AG09319 (cell line): ENCODE measurements around the gene CA10.

Experiments used
- DNase-seq: peaks from one replicate; pipeline ENCODE4 v3.0.0-alpha.2; 2010; ENCODE audit warnings: low read depth; ENCODE audit errors: extremely low read depth
- TF ChIP-seq, protein P1 (sequence below): IDR thresholded peaks from 2 replicates; pipeline ENCODE4 v1.5.1; 2011; ENCODE audit warnings: low read depth, mild to moderate bottlenecking, inconsistent platforms, low read length, moderate library complexity

The CA10 gene

GRCh38 chr17:51957786-51958185, 200.7 kb downstream of the CA10 start:
- TF ChIP-seq, protein P1, sequence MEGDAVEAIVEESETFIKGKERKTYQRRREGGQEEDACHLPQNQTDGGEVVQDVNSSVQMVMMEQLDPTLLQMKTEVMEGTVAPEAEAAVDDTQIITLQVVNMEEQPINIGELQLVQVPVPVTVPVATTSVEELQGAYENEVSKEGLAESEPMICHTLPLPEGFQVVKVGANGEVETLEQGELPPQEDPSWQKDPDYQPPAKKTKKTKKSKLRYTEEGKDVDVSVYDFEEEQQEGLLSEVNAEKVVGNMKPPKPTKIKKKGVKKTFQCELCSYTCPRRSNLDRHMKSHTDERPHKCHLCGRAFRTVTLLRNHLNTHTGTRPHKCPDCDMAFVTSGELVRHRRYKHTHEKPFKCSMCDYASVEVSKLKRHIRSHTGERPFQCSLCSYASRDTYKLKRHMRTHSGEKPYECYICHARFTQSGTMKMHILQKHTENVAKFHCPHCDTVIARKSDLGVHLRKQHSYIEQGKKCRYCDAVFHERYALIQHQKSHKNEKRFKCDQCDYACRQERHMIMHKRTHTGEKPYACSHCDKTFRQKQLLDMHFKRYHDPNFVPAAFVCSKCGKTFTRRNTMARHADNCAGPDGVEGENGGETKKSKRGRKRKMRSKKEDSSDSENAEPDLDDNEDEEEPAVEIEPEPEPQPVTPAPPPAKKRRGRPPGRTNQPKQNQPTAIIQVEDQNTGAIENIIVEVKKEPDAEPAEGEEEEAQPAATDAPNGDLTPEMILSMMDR: no peak
- DNase-seq: no peak

GRCh38 chr17:51955245-51955644, 203.3 kb downstream of the CA10 start:
- DNase-seq: no peak
- TF ChIP-seq, protein P1: no peak

GRCh38 chr17:51954232-51954765, 204.2 kb downstream of the CA10 start:
- no peak for DNase-seq

DNA sequence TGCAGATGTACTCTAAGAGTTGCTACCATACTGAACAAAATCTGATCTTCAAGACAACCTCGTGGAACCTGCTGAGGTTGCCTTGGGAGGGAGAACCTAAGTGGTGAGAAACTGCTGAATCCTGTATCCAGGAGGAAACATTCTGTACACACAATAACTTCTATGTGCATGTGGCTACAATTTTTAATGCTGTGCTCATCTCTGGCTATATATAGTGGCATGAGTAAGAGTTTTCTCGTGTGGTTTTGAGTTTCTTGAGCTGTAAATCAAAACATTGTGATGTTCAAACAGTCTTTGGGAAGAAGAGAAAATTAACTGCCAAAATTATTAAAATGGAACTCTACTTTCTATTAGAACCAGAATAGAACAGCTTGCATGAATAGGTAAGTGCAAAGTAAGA, 206.8 kb downstream of the CA10 start:
- TF ChIP-seq, protein P1: no peak
- no peak for DNase-seq

More at GRCh38 chr17:51954232-51954765, 204.2 kb downstream of the CA10 start:
- TF ChIP-seq, protein P1: no peak

GRCh38 chr17:51948128-51948527, 210.4 kb downstream of the CA10 start:
- TF ChIP-seq, protein P1: no peak

GRCh38 chr17:51947160-51947735, 211.3 kb downstream of the CA10 start:
- TF ChIP-seq, protein P1: no peak
- no peak for DNase-seq

More at GRCh38 chr17:51948128-51948527, 210.4 kb downstream of the CA10 start:
- DNase-seq: no peak

DNA sequence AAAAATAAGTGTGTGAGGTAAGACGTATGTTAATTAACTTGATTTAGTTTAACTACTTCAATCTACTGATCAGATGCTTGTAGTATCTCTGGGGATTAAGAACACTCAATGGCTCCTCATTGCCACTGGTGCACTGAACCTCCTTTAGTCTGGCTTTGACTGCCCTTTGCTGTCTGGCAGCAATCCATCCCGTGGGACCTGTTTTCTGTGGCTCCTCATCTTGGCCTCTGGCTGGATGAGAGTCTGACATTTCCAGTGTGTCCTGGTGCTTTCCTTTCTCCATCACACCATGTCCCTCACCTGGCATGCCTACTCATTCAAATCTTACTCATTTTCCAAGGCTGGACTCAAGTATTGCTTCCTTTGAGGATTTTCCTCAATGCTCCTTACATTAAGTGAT, 212.2 kb downstream of the CA10 start:
- DNase-seq: no peak
- TF ChIP-seq, protein P1: no peak
